ENCODE results near the gene CASP10.

Gene CASP10

GRCh38 chr2:201235860-201236811 lies 53.2 kb downstream of the CASP10 start:
- DNase-seq: peak; percentile 73

- no peak for DNase-seq
Observed at GRCh38 chr2:201237486-201238123, 54.7 kb downstream of the CASP10 start.

GRCh38 chr2:201239167-201239935 lies 56.4 kb downstream of the CASP10 start:
- DNase-seq: peak; percentile 50

GRCh38 chr2:201242571-201243277 lies 59.8 kb downstream of the CASP10 start:
- no peak for DNase-seq

- DNase-seq: no peak
Observed at GRCh38 chr2:201244829-201245228, 61.9 kb downstream of the CASP10 start.

- no peak for DNase-seq
Observed at GRCh38 chr2:201246280-201246679, 63.3 kb downstream of the CASP10 start.

- no peak for DNase-seq
Observed at GRCh38 chr2:201248288-201248844, 65.4 kb downstream of the CASP10 start.

- no peak for DNase-seq
Observed at GRCh38 chr2:201249889-201250288, 66.9 kb downstream of the CASP10 start.

- DNase-seq: no peak
Observed at GRCh38 chr2:201250741-201251140, 67.8 kb downstream of the CASP10 start.

- DNase-seq: peak; percentile 41
Observed at GRCh38 chr2:201254081-201254730, 71.3 kb downstream of the CASP10 start.

GRCh38 chr2:201255408-201256033 lies 72.6 kb downstream of the CASP10 start:
- no peak for DNase-seq

- DNase-seq: peak; percentile 44
Observed at GRCh38 chr2:201256082-201256481, 73.1 kb downstream of the CASP10 start.

GRCh38 chr2:201257381-201257955 lies 74.5 kb downstream of the CASP10 start:
- no peak for DNase-seq

- peak; percentile 85 for DNase-seq
Observed at GRCh38 chr2:201257956-201258665, 75.2 kb downstream of the CASP10 start.

GRCh38 chr2:201258666-201259615 lies 76.0 kb downstream of the CASP10 start:
- no peak for DNase-seq

GRCh38 chr2:201260302-201260800 lies 77.4 kb downstream of the CASP10 start, which contains the start of gene CASP8:
Gene CASP8 (plus strand): TSS chr2:201260536. CDS start chr2:201266487, 5,951 bp downstream.
- peak; percentile 86 for DNase-seq

GRCh38 chr2:201261471-201261870 lies 78.5 kb downstream of the CASP10 start:
- DNase-seq: no peak

GRCh38 chr2:201261906-201262305 lies 79.0 kb downstream of the CASP10 start:
- no peak for DNase-seq

GRCh38 chr2:201262718-201263117 lies 79.8 kb downstream of the CASP10 start:
- no peak for DNase-seq
